Progenitor cell of endocrine pancreas (in vitro differentiated cells): ENCODE results near the gene PCDHGB7. TPM values are rescaled to one million over a fixed set of nuclear protein-coding genes. Genes with fewer than 3 reads are reported as not detected.
A peak's percentile ranks its signal among the peaks of the same experiment; 100 is the strongest.

Experiments used
- DNase-seq: peaks from one replicate; pipeline ENCODE4 v3.0.0; 2021; ENCODE audit warnings: low spot score; ENCODE audit not compliant: unreplicated experiment
- H3K27ac Mint-ChIP-seq: 2 replicates; pipeline ENCODE4 v1.8.0; 2021; ENCODE audit warnings: mild to moderate bottlenecking, moderate library complexity, mixed read lengths
- H3K27me3 Mint-ChIP-seq: 2 replicates; pipeline ENCODE4 v1.8.0; 2021; ENCODE audit warnings: mixed read lengths
- H3K36me3 Mint-ChIP-seq: 2 replicates; pipeline ENCODE4 v1.8.0; 2022; ENCODE audit warnings: mixed read lengths; ENCODE audit not compliant: insufficient read depth
- H3K4me1 Mint-ChIP-seq: 2 replicates; pipeline ENCODE4 v1.8.0; 2021; ENCODE audit warnings: low read depth, mixed read lengths
- H3K4me3 Mint-ChIP-seq: 2 replicates; pipeline ENCODE4 v1.8.0; 2021; ENCODE audit warnings: low read depth, mild to moderate bottlenecking, moderate library complexity, mixed read lengths
- H3K9me3 Mint-ChIP-seq: 2 replicates; pipeline ENCODE4 v1.8.0; 2021; ENCODE audit warnings: low read depth, mixed read lengths
- CTCF ChIP-seq: fragments of 200-600 bp; sonication (generic); IDR thresholded peaks from one replicate; pipeline ENCODE4 v1.5.0; 2021; ENCODE audit warnings: antibody characterized with exemption, mild to moderate bottlenecking; ENCODE audit not compliant: unreplicated experiment
- total RNA-seq: library from RNA; stranded (reverse); gene quantifications from 2 replicates; pipeline ENCODE4 v1.2.1, GENCODE V29; 2021

Gene PCDHGB7
- total RNA-seq, 1 donor from 2014 or later = 6.0 TPM

DNA sequence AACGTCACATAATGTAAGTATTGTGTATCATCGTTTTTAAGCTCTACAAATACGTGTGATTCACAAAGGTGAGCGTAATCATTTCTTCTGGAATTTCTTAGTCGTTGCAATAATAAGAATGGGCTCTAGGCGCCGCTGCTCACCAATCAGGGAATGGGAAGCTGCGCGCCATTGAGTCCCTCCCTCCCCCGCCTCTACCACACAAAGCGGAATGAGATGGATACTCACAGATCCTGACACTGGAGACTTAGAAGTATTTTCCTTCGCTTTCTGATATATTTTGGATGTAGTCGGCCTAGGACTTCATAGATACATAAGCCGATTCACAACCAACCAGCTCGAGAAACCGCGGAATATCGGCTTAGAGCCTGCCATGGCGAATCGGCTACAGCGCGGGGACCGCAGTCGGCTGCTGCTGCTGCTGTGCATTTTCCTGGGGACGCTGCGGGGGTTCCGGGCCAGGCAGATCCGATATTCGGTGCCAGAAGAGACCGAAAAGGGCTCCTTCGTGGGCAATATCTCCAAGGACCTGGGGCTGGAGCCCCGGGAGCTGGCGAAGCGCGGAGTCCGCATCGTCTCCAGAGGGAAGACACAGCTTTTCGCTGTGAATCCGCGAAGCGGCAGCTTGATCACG lies 3.5 kb downstream of the PCDHGB7 start, which contains the start of gene PCDHGA11:
Gene PCDHGA11 (plus strand): TSS at position 197 of the 634 bp plus-strand sequence. CDS start 177 bp downstream, at position 374.
- peaks cover 68% of the 10 kb centered on the region for H3K36me3 Mint-ChIP-seq
- no peak for DNase-seq
- no peak for TF ChIP-seq CTCF
- peak within 1 kb of the TSS; percentile 93 for H3K27ac Mint-ChIP-seq
- no peaks in the 10 kb centered on the region for H3K4me1 Mint-ChIP-seq
- no peaks in the 10 kb centered on the region for H3K27me3 Mint-ChIP-seq
- peak within 1 kb of the TSS; percentile 41 for H3K4me3 Mint-ChIP-seq
- H3K9me3 Mint-ChIP-seq = peaks cover 53% of the 10 kb centered on the region

GRCh38 chr5:141421489-141421855 lies 4.0 kb downstream of the PCDHGB7 start:
- DNase-seq = no peak
- no peak for TF ChIP-seq CTCF
- H3K36me3 Mint-ChIP-seq = peaks cover 68% of the 10 kb centered on the region
- H3K27me3 Mint-ChIP-seq = no peaks in the 10 kb centered on the region
- H3K9me3 Mint-ChIP-seq = peaks cover 53% of the 10 kb centered on the region
- H3K27ac Mint-ChIP-seq = peak overlapping the region; percentile 52
- no peak overlapping the region for H3K4me3 Mint-ChIP-seq
- H3K4me1 Mint-ChIP-seq = no peaks in the 10 kb centered on the region

DNA sequence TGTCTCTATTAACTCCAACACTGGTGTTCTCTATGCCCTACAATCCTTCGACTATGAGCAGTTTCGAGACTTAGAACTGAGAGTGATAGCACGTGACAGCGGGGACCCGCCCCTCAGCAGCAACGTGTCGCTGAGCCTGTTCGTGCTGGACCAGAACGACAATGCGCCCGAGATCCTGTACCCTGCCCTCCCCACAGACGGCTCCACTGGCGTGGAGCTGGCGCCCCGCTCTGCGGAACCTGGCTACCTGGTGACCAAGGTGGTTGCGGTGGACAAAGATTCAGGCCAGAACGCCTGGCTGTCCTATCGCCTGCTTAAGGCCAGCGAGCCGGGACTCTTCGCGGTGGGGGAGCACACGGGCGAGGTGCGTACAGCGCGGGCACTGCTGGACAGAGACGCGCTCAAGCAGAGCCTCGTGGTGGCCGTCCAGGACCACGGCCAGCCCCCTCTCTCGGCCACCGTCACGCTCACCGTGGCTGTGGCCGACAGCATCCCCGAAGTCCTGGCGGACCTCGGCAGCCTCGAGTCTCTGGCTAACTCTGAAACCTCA lies 5.3 kb downstream of the PCDHGB7 start:
- H3K36me3 Mint-ChIP-seq = peaks cover 71% of the 10 kb centered on the region
- H3K9me3 Mint-ChIP-seq = peaks cover 59% of the 10 kb centered on the region
- DNase-seq = no peak

DNA sequence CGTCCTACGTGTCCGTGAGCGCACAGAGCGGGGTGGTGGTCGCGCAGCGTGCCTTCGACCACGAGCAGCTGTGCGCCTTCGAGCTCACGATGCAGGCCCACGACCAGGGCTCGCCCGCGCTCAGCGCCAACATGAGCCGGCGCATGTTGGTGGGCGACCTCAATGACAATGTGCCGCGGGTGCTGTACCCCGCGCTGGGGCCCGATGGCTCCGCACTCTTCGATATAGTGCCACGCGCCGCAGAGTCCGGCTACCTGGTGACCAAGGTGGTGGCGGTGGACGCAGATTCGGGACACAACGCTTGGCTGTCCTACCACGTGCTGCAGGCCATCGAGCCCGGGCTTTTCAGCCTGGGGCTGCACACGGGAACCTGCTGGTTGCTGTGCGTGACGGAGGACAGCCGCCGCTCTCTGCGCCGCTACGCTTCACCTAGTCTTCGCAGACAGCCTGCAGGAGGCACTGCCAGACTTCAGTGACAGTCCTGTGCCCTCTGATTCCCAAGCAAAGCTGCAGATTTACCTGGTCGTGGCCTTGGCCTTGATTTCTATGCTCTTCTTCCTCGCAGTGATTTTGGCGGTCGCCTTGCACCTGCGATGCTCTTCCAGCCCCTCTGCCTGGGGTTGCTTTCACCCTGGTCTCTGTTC lies 10.4 kb downstream of the PCDHGB7 start:
- peaks cover 55% of the 10 kb centered on the region for H3K9me3 Mint-ChIP-seq
- no peaks in the 10 kb centered on the region for H3K4me1 Mint-ChIP-seq
- H3K27me3 Mint-ChIP-seq = no peaks in the 10 kb centered on the region
- no peak for TF ChIP-seq CTCF
- DNase-seq = no peak
- no peak overlapping the region for H3K4me3 Mint-ChIP-seq
- peaks cover 65% of the 10 kb centered on the region for H3K36me3 Mint-ChIP-seq
- H3K27ac Mint-ChIP-seq = peak overlapping the region; percentile 79

More for the DNA sequence above, 5.3 kb downstream of the PCDHGB7 start:
- Mint-ChIP-seq H3K27me3 (no peaks in the 10 kb centered on the region), H3K4me3 (no peak overlapping the region), H3K27ac (no peak overlapping the region), H3K4me1 (no peaks in the 10 kb centered on the region)
- TF ChIP-seq CTCF = no peak

GRCh38 chr5:141430332-141431113 lies 13.0 kb downstream of the PCDHGB7 start, which contains the start of gene PCDHGA12:
TSS of gene PCDHGA12 (plus strand) at chr5:141430507. CDS start at chr5:141430760, 253 bp downstream.
- Mint-ChIP-seq H3K9me3 (peaks cover 54% of the 10 kb centered on the region), H3K36me3 (peaks cover 63% of the 10 kb centered on the region), H3K27me3 (no peaks in the 10 kb centered on the region), H3K4me3 (no peak within 1 kb of the TSS), H3K4me1 (no peaks in the 10 kb centered on the region), H3K27ac (peak within 1 kb of the TSS; percentile 93)
- no peak for DNase-seq
- no peak for TF ChIP-seq CTCF
